Measurements from ENCODE around the gene GSTK1. TPM values are rescaled to one million over a fixed set of nuclear protein-coding genes. Genes with fewer than 3 reads are reported as not detected.

GSTK1 gene
- polyA plus RNA-seq, 1 donor from 2014 or later, result 12.8 TPM

DNA sequence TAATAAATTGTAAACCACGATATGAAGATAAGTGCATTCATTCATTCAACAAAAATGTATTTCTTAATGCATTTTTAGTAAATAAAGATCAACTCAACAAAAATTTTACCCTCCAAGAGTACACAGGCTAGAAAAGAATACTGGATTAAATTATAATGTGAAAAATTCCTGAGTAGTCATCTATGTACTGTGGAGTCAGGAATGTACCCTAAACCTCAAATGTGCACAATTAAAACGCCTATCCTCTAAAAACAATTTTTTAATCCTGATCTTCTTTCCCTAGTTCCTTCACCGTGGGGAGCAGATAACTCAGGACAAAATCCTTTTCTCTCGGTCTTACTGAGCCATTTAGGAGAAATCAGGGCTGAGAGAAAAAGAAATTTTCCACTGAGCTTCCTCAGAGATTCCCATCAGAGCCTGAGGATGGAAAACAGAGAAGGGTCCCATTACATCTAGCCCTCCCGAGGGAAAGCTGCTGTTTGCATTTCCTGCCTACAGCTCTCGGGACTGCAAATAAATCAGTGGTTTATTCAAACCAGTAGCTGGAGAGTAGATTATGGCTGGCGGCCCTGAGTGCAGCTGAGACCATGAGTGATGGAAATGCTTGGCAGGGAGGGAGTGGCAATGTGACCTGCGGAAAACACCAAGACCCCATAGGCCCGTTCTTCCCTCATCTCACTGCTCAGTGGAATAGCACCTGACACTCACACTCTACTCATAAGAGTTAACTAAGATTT is 34.0 kb upstream of the GSTK1 start:
- H3K9me3 ChIP-seq (ENCODE audit: low read length), result no peaks in the 10 kb centered on the region
- no peak overlapping the region for H3K27ac ChIP-seq (ENCODE audit: low read length)
- no peaks in the 10 kb centered on the region for H3K9me2 ChIP-seq (ENCODE audit: insufficient read depth, low read length)
- H3K27me3 ChIP-seq (ENCODE audit: insufficient read depth, low read depth, low read length), result no peaks in the 10 kb centered on the region
- H3F3A ChIP-seq (ENCODE audit: insufficient read depth, low read length, poor library complexity, severe bottlenecking), result no peaks in the 10 kb centered on the region
- no peak overlapping the region for H3K9ac ChIP-seq (ENCODE audit: low read length)
- H3K36me3 ChIP-seq (ENCODE audit: insufficient read depth, low read length), result no peaks in the 10 kb centered on the region
- TF ChIP-seq RAD21 (conservative IDR thresholded peaks at IDR 0.05), result no peak
- peak; percentile 45 for TF ChIP-seq REST (IDR thresholded peaks at IDR 0.05; ENCODE audit: borderline replicate concordance)
- TF ChIP-seq MXI1 (conservative IDR thresholded peaks at IDR 0.05; ENCODE audit: poor library complexity, severe bottlenecking), result no peak
- no peak for TF ChIP-seq CTCF (IDR thresholded peaks at IDR 0.05; ENCODE audit: poor library complexity, severe bottlenecking)
- no peaks in the 10 kb centered on the region for H4K20me1 ChIP-seq (ENCODE audit: insufficient read depth)
- H2AFZ ChIP-seq (ENCODE audit: low read depth, low read length), result no peak overlapping the region
- no peaks in the 10 kb centered on the region for H3K79me2 ChIP-seq (replicated peaks; ENCODE audit: insufficient read depth, low read length)
- H3K4me2 ChIP-seq (ENCODE audit: low read length), result no peak overlapping the region
- H3K4me3 ChIP-seq (ENCODE audit: low read length), result no peak overlapping the region

- Histone ChIP-seq H3K4me3 (ENCODE audit: low read length) (no peak overlapping the region), H3F3A (ENCODE audit: insufficient read depth, low read length, poor library complexity, severe bottlenecking) (no peaks in the 10 kb centered on the region), H3K27ac (ENCODE audit: low read length) (no peak overlapping the region), H2AFZ (ENCODE audit: low read depth, low read length) (no peak overlapping the region), H3K4me2 (ENCODE audit: low read length) (no peak overlapping the region), H3K9me2 (ENCODE audit: insufficient read depth, low read length) (no peaks in the 10 kb centered on the region), H3K27me3 (ENCODE audit: insufficient read depth, low read depth, low read length) (no peaks in the 10 kb centered on the region), H3K9ac (ENCODE audit: low read length) (no peak overlapping the region), H3K36me3 (ENCODE audit: insufficient read depth, low read length) (no peaks in the 10 kb centered on the region), H3K79me2 (replicated peaks; ENCODE audit: insufficient read depth, low read length) (no peaks in the 10 kb centered on the region), H3K9me3 (ENCODE audit: low read length) (no peaks in the 10 kb centered on the region), H4K20me1 (ENCODE audit: insufficient read depth) (no peaks in the 10 kb centered on the region)
- TF ChIP-seq CTCF (IDR thresholded peaks at IDR 0.05; ENCODE audit: poor library complexity, severe bottlenecking), result no peak
- TF ChIP-seq SMC3 (conservative IDR thresholded peaks at IDR 0.05; ENCODE audit: poor library complexity), result no peak
- no peak for TF ChIP-seq TAF1 (IDR thresholded peaks at IDR 0.05; ENCODE audit: low read depth)
These were observed 32.4 kb upstream of the GSTK1 start for GRCh38 chr7:143230602-143231457.

Data from neural cell (in vitro differentiated cells).